ENCODE results near the gene KCMF1. TPM values are rescaled to one million over a fixed set of nuclear protein-coding genes. Genes with fewer than 3 reads are reported as not detected.

The KCMF1 gene
- total and polyA plus RNA-seq, 4 donors = 15.8 to 71.0 (median 47.4) TPM

DNA sequence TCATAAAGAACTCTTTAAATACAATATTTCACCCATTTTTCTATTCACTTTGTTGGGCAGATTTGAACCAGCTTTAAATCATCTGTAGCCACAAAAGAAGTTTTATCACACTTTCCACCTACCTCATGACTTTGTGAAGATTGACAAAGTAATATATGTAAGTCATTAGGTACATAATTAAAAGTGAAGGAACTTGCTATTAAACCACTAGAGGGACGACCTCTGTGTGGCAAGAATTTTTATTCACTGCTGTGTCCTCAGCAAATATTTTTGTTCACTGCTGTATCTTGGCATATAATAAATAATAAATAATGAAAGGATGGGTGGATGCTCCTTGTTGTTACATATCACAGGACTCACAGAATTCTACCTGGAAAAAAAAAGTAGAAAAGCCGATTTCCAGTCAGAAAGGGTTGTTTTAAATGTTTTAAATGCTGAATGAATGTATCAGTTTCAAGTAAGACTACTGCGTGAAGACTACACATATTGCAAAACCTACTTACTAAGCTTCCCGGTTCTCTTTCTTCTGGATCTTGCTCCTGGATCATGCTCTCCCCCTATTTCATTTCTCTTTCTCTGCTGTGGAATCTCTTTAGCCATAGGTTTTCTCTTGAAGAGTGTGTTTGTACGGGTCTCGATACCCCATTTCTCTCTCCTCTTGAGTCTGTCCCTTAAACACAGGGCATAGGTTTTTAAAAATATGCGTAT lies 44.8 kb downstream of the KCMF1 start:
- Histone ChIP-seq H3K27me3 (ENCODE audit: control insufficient read depth in 3 of 3, insufficient read depth in 3 of 3, low read length in 2 of 3) (no peaks in the 10 kb centered on the region), H3K36me3 (ENCODE audit: control insufficient read depth in 4 of 4, insufficient read depth in 4 of 4, low read length in 4 of 4) (peaks cover 0 to 6% (median 2%) of the 10 kb centered on the region in 4 donors), H3K9me3 (ENCODE audit: control insufficient read depth in 4 of 4, insufficient read depth in 3 of 4, low read length in 3 of 4) (no peaks in the 10 kb centered on the region), H3K4me3 (no peak overlapping the region), H3K4me1 (ENCODE audit: control insufficient read depth in 5 of 5, insufficient read depth in 5 of 5, low read length in 5 of 5) (peaks cover 0 to 26% (median 6%) of the 10 kb centered on the region in 5 donors), H3K9ac (ENCODE audit: insufficient read depth in 1 of 2, low read length in 2 of 2) (no peak overlapping the region), H3K27ac (ENCODE audit: low read depth in 1 of 2, low read length in 1 of 2) (no peak overlapping the region)
- no peak for ATAC-seq (ENCODE audit: insufficient read depth, low FRiP score)
- TF ChIP-seq CTCF (IDR thresholded peaks at IDR 0.05; ENCODE audit: control extremely low read depth, extremely low read depth) = no peak
- DNase-seq = peak in 1 of 3 donors; percentile 10
- WGBS, 2 donors = 33 to 46% methylated on average over 7 of the region's 7 CpGs

DNA sequence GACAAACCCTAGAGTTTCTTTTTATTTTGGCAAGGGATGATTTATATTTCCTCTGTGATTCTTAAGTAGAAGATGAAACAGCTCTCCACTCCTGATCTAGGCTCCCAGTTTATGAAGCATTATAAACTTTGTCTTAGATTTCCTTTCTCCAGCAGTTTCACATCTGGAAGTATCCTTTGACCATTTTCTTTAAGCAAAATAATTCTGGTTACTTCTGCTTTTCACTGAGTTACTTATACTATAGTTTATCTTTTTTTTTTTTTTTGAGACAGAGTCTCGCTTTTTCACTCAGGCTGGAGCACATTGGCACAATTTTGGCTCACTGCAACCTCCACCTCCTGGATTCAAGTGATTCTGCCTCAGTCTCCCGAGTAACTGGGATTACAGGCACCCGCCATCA lies 45.5 kb downstream of the KCMF1 start:
- TF ChIP-seq CTCF (IDR thresholded peaks at IDR 0.05; ENCODE audit: control extremely low read depth, extremely low read depth) = no peak
- Histone ChIP-seq H3K4me1 (ENCODE audit: control insufficient read depth in 5 of 5, insufficient read depth in 5 of 5, low read length in 5 of 5) (peaks cover 0 to 20% (median 6%) of the 10 kb centered on the region in 5 donors), H3K4me3 (no peak overlapping the region), H3K9ac (ENCODE audit: insufficient read depth in 1 of 2, low read length in 2 of 2) (no peak overlapping the region), H3K27ac (ENCODE audit: low read depth in 1 of 2, low read length in 1 of 2) (no peak overlapping the region), H3K36me3 (ENCODE audit: control insufficient read depth in 4 of 4, insufficient read depth in 4 of 4, low read length in 4 of 4) (peaks cover 0 to 6% (median 1%) of the 10 kb centered on the region in 4 donors), H3K27me3 (ENCODE audit: control insufficient read depth in 3 of 3, insufficient read depth in 3 of 3, low read length in 2 of 3) (no peaks in the 10 kb centered on the region), H3K9me3 (ENCODE audit: control insufficient read depth in 4 of 4, insufficient read depth in 3 of 4, low read length in 3 of 4) (no peaks in the 10 kb centered on the region)
- DNase-seq (peak in 1 of 3 donors; percentile 12), ATAC-seq (ENCODE audit: insufficient read depth, low FRiP score) (no peak)
- whole genome bisulfite sequencing, 2 donors = 70 to 78% methylated on average over 3 of the region's 3 CpGs

GRCh38 chr2:85017411-85018048 lies 46.6 kb downstream of the KCMF1 start:
- no peak for TF ChIP-seq CTCF (IDR thresholded peaks at IDR 0.05; ENCODE audit: control extremely low read depth, extremely low read depth)
- DNase-seq = peak in 2 of 3 donors; percentile 43 to 45
- WGBS, 2 donors = 26 to 32% methylated on average over 5 of the region's 5 CpGs
- no peak overlapping the region for H3K27ac ChIP-seq (ENCODE audit: low read depth in 1 of 2, low read length in 1 of 2)
- no peak overlapping the region for H3K9ac ChIP-seq (ENCODE audit: insufficient read depth in 1 of 2, low read length in 2 of 2)
- peaks cover 0 to 16% (median 6%) of the 10 kb centered on the region in 5 donors for H3K4me1 ChIP-seq (ENCODE audit: control insufficient read depth in 5 of 5, insufficient read depth in 5 of 5, low read length in 5 of 5)
- no peaks in the 10 kb centered on the region for H3K27me3 ChIP-seq (ENCODE audit: control insufficient read depth in 3 of 3, insufficient read depth in 3 of 3, low read length in 2 of 3)
- ATAC-seq (ENCODE audit: insufficient read depth, low FRiP score) = no peak
- H3K36me3 ChIP-seq (ENCODE audit: control insufficient read depth in 4 of 4, insufficient read depth in 4 of 4, low read length in 4 of 4) = peaks cover 0 to 2% (median 0%) of the 10 kb centered on the region in 4 donors
- H3K9me3 ChIP-seq (ENCODE audit: control insufficient read depth in 4 of 4, insufficient read depth in 3 of 4, low read length in 3 of 4) = no peaks in the 10 kb centered on the region
- H3K4me3 ChIP-seq = no peak overlapping the region
